HEK293T (cell line): ENCODE measurements around the gene C1QTNF1.
"Not testable (repeated sequence)": the region's sequence is repeated elsewhere in the genome, so short reads cannot be mapped to it uniquely, and the experiment has no call there.

Experiments used
- CTCF ChIA-PET: fragments of 350-600 bp; formaldehyde crosslinking; extraction: SDS; loops from one replicate; lab custom pipeline; 2021; ENCODE audit warnings: antibody characterized with exemption, inconsistent platforms; lab: Yijun Ruan, JAX
- POLR2A ChIA-PET: fragments of 350-600 bp; formaldehyde crosslinking; extraction: SDS; loops from one replicate; lab custom pipeline; 2020; ENCODE audit warnings: antibody characterized with exemption, inconsistent platforms; lab: Yijun Ruan, JAX
- DNase-seq: peaks from one replicate; pipeline ENCODE4 v3.0.0; 2012; ENCODE audit warnings: mixed read lengths; ENCODE audit errors: extremely low spot score
- ARNT ChIP-seq: fragments of 450-650 bp; IDR thresholded peaks from 2 replicates; pipeline ENCODE4 v1.6.1; 2017; ENCODE audit warnings: mild to moderate bottlenecking
- BHLHE40 ChIP-seq: fragments of 450-650 bp; IDR thresholded peaks from 2 replicates; pipeline ENCODE4 v1.6.1; 2016; ENCODE audit warnings: mild to moderate bottlenecking, moderate library complexity, borderline replicate concordance
- CTBP1 ChIP-seq: fragments of 450-650 bp; IDR thresholded peaks from 2 replicates; pipeline ENCODE4 v1.6.1; 2016; ENCODE audit warnings: borderline replicate concordance
- ELF4 ChIP-seq: fragments of 450-650 bp; IDR thresholded peaks from 2 replicates; pipeline ENCODE4 v1.6.1; 2017; ENCODE audit warnings: antibody characterized with exemption
- FOXA1 ChIP-seq: fragments of 450-650 bp; IDR thresholded peaks from 2 replicates; pipeline ENCODE4 v1.6.1; 2016; ENCODE audit warnings: mild to moderate bottlenecking
- FOXK2 ChIP-seq: fragments of 450-650 bp; IDR thresholded peaks from 2 replicates; pipeline ENCODE4 v1.6.1; 2016; ENCODE audit warnings: mild to moderate bottlenecking
- FOXM1 ChIP-seq: fragments of 450-650 bp; IDR thresholded peaks from 2 replicates; pipeline ENCODE4 v1.6.1; 2017; ENCODE audit warnings: mild to moderate bottlenecking, borderline replicate concordance
- HDGF ChIP-seq: fragments of 450-650 bp; IDR thresholded peaks from 2 replicates; pipeline ENCODE4 v1.6.1; 2017; ENCODE audit warnings: antibody characterized with exemption, borderline replicate concordance
- L3MBTL2 ChIP-seq: fragments of 450-650 bp; conservative IDR thresholded peaks from 2 replicates; pipeline ENCODE4 v1.6.1; 2016; ENCODE audit warnings: mild to moderate bottlenecking
- LEF1 ChIP-seq: fragments of 450-650 bp; IDR thresholded peaks from 2 replicates; pipeline ENCODE4 v1.6.1; 2017; ENCODE audit warnings: mild to moderate bottlenecking, borderline replicate concordance
- NFRKB ChIP-seq: fragments of 450-650 bp; IDR thresholded peaks from 2 replicates; pipeline ENCODE4 v1.6.1; 2016; ENCODE audit warnings: mild to moderate bottlenecking, moderate library complexity
- SP1 ChIP-seq: fragments of 450-650 bp; IDR thresholded peaks from 2 replicates; pipeline ENCODE4 v1.6.1; 2017
- SUZ12 ChIP-seq: fragments of 450-650 bp; IDR thresholded peaks from 2 replicates; pipeline ENCODE4 v1.6.1; 2016; ENCODE audit warnings: mild to moderate bottlenecking
- TARDBP ChIP-seq: fragments of 450-650 bp; IDR thresholded peaks from 2 replicates; pipeline ENCODE4 v1.6.1; 2016
- ZNF384 ChIP-seq: fragments of 450-650 bp; IDR thresholded peaks from 2 replicates; pipeline ENCODE4 v1.6.1; 2016
- TF ChIP-seq, protein P1 (sequence below): fragments of 450-650 bp; IDR thresholded peaks from 2 replicates; pipeline ENCODE4 v1.6.1; 2016

Gene C1QTNF1

DNA sequence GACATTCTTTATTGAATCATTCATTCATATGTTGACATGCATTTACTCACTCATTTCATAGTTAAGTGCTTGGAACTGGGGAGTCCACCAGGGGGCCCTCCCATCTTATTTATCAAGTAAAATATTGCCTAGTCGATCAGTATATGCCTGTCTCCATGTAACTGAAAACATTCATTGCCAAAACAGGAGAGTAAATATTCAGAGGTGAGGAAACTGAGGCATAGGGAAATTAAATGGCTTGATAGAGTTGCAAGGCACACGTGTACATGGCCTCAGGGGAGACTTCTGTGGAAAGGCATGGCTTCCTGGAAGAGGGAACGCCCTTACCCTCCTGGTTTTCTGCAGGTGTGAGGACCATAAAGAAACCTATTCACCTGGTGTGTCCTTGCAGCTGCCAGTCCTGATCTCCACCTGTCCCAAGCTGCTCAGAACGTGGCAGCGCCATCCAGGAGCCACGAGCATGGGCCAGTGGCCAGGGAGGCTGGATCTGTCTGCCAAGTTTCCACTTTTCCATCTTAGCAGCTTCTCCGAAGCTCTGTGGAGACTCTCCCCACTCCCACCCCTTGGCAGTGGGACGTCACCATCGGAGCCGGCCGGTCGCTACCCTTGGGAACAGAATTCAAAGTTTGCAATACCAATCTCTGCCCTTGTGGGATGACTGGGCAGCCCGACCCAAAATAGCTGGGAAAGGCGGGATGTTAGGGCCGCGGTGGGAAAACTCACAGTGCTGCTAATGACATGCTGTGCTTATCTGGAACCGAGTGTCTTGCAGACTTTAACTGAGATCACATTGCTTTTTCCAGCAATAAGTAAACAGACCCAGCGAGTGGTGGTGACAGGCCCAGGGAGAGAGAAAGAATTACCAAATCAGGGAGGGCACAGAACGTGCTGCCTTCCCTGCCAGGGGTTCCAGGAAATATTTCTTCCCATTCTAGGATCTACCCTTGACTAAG, 4.1 kb upstream of the C1QTNF1 start:
- POLR2A ChIA-PET = interaction anchor here (1.5 kb wide), 1 partner anchor 10 kb away, joined by 6 read pairs; the partner anchor contains the start of gene CANT1
- CTCF ChIA-PET = interaction anchor here (0.8 to 1.5 kb wide), 5 partner anchors 15 to 26 kb away, joined by 3 to 5 read pairs (median 4); no protein-coding TSS in a partner anchor
- 0 out of 2 replicates have a peak, but pooled peaks have one; percentile 7 for TF ChIP-seq L3MBTL2
- TF ChIP-seq HDGF = no peak
- DNase-seq = no peak

DNA sequence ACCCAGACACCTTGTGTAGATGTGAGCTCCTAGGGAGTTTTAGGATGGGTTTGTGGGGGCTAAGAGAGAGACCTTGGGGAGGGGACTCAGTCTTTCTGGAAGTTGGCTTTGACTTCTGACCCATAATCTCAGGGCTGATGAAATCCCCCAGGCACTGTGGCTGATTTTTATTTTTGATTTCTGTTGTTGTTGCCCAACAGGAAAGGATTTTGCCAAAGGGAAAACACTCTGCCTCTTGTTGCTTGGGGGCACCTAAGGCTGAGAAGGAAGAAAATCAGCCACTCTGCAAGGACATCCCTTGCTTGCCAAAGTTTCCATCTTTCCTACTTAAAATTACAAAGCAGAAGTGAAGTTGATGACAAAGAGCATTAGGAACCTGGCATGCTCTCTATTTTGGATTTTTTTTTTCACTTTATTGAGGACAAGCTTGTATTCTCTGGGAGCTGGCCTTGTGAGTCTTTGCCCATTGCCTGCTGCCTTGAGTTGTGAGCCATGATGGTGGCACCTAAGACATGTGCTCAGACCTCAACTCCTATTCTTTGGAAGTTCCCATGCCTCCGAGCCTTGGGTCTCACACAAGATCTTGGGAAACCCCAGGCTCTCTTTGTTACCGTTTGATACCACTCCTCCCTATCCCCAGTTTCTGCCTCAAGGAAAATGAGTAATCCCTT, 3.2 kb upstream of the C1QTNF1 start:
- TF ChIP-seq BHLHE40 (no peak), ARNT (no peak), SUZ12 (no peak), L3MBTL2 (no peak), ELF4 (no peak)
- TF ChIP-seq, protein P1, sequence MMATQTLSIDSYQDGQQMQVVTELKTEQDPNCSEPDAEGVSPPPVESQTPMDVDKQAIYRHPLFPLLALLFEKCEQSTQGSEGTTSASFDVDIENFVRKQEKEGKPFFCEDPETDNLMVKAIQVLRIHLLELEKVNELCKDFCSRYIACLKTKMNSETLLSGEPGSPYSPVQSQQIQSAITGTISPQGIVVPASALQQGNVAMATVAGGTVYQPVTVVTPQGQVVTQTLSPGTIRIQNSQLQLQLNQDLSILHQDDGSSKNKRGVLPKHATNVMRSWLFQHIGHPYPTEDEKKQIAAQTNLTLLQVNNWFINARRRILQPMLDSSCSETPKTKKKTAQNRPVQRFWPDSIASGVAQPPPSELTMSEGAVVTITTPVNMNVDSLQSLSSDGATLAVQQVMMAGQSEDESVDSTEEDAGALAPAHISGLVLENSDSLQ = no peak
- CTCF ChIA-PET = interaction anchor here (0.8 to 1.5 kb wide), 5 partner anchors 14 to 25 kb away, joined by 3 to 5 read pairs (median 4); no protein-coding TSS in a partner anchor
- POLR2A ChIA-PET = interaction anchor here (1.5 kb wide), 1 partner anchor 10 kb away, joined by 6 read pairs; the partner anchor contains the start of gene CANT1
- DNase-seq = no peak

DNA sequence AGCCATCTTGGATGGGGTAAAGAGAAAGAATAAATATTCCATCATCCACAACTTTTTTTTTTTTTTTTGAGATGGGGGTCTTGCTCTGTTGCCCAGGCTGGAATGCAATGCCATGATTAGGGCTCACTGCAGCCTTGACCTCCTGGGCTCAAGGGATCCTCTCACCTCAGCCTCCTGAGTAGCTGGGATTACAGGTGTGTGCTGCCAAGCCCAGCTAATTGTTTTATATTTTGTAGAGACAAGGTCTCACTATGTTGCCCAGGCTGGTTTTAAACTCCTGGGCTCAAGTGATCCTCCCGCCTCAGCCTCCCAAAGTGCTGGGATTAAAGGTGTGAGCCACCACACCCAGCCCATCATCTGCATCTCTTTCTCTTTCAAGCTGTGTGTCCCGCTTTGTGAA, 2.0 kb upstream of the C1QTNF1 start:
- DNase-seq, CTCF ChIA-PET: not testable (repeated sequence)
- POLR2A ChIA-PET = interaction anchor here (0.6 to 0.9 kb wide), 2 partner anchors 12 to 39 kb away, joined by 4 to 5 read pairs; partner anchors contain the start of gene CANT1

DNA sequence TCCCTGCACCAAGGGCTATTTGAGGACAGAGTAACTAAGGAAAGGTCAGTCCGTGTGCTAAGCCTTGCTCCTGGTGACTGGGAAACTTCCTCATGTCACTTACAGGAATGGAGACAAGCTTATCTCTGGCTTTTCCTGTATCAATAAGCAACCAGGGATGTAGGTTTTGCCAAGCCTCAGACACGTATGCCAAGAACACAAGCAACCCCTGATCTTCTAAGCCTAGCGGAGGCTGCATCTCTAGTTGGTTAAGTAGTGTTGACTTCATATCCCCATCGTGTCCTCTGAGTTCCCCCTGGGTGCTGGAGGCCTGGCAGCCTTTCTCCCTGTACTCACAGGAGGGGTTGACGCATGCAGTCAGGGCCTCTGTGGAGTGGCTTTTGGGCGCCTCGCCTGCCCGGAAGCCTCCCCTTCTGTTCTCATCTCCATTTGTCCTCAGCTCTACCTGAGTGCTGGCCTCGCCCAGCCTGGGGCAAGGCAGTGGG, 1.4 kb upstream of the C1QTNF1 start:
- DNase-seq = no peak
- CTCF ChIA-PET = interaction anchor here (0.6 kb wide), 1 partner anchor 23 kb away, joined by 3 read pairs; no protein-coding TSS in a partner anchor
- TF ChIP-seq L3MBTL2 (no peak), HDGF (no peak), ZNF384 (no peak), ELF4 (no peak), SP1 (no peak), LEF1 (no peak), ARNT (no peak), BHLHE40 (no peak), NFRKB (no peak), FOXK2 (no peak), TARDBP (no peak), SUZ12 (no peak), CTBP1 (no peak), FOXM1 (no peak)
- TF ChIP-seq, protein P1 = no peak
- POLR2A ChIA-PET = interaction anchor here (0.6 to 0.9 kb wide), 2 partner anchors 13 to 38 kb away, joined by 4 to 5 read pairs; partner anchors contain the start of gene CANT1

DNA sequence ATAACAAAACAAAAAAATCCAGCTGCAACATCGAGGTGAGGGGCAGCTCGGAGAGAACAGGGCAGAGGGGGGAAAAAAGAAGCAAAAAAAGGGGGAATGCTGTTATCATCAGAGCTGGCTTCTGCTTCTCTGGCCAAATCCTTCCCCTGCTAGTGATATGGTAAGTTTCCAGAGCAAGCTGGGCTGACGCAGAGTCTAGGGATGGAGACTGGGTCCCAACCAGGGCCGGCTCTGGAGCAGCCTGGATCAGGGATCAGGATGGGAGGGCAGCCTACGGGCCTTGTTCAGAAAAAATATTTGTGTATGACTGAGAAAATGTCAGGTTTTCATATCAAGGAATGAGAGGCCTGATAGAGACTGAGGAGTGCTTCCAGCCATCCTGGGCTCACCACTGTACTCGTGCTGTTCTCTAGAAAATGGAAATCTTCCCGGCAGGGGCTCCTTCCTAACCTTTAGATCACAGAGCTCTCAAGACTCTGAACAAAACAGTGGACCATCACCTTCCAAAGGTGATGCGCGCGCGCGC, 726 bp upstream of the C1QTNF1 start:
- ChIA-PET POLR2A (no interaction called here), CTCF (interaction anchor here (0.6 kb wide), 1 partner anchor 11 kb away, joined by 4 read pairs; no protein-coding TSS in a partner anchor)
- DNase-seq = no peak
- TF ChIP-seq SP1 (no peak), FOXK2 (no peak), BHLHE40 (no peak)

DNA sequence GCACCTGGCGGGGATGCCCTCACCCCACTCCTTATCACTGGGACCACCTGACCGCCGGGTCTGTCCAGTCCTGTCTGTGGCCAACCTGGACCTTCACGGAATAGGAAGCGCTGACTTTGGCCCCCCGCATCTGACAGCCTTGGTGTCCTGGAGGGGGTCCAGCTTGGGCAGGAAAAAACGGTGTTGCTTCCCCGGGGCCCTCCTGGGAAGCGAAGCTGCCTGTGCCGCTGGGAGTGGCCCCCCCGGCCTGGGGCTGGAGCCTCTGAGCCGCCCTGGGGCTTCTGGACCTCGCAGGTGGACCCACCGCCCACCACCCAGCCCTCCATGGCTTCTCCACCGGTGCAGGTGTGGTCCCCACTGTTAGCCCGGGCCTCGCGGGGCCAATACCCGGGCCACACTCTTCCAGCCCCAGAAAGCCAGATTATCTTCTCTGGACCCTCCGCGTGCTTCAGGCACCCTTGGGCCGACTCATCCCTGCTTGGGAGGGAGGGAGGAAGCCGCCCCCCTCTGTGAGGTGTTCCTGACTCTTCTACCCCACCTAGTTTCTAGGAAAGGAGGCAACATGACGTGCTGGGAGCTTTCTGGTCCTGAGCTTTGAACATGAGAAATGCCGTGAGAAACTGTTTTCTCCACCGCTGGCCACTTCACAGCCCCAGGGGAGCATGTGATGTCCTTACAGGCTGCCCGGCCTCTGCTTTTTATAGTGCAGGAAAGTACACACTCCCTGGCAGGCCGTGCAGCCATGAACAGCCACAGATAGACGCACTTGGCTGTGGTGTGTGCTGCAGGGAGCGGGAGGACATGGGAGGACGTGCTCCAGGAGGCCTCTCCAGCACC, 1.1 kb downstream of the C1QTNF1 start:
- ChIA-PET CTCF (interaction anchor here (0.7 to 3.6 kb wide), 2 partner anchors 16 to 45 kb away, joined by 3 to 17 read pairs; no protein-coding TSS in a partner anchor), POLR2A (interaction anchor here (1.3 to 2.5 kb wide), 2 partner anchors 15 to 49 kb away, joined by 3 to 7 read pairs; partner anchors contain the start of genes CANT1 and ENGASE)
- TF ChIP-seq L3MBTL2 (no peak), SUZ12 (no peak), FOXA1 (no peak), ZNF384 (no peak), ELF4 (no peak), SP1 (no peak), TARDBP (no peak), FOXM1 (no peak), LEF1 (no peak)
- TF ChIP-seq, protein P1 = no peak
- no peak for DNase-seq
